Mesendoderm (in vitro differentiated cells): ENCODE results near the gene UMPS.
A peak's percentile ranks its signal among the peaks of the same experiment; 100 is the strongest.
"Not testable (repeated sequence)": the region's sequence is repeated elsewhere in the genome, so short reads cannot be mapped to it uniquely, and the experiment has no call there.

Experiments used
- DNase-seq: peaks from one replicate; pipeline ENCODE4 v3.0.0; 2013
- H2AK5ac ChIP-seq: 2 replicates; pipeline ENCODE4 v1.6.1; 2013; ENCODE audit warnings: low read length, inconsistent platforms
- H2BK120ac ChIP-seq: 2 replicates; pipeline ENCODE4 v1.6.1; 2013; ENCODE audit warnings: low read depth, mild to moderate bottlenecking, low read length, moderate library complexity, mixed read lengths
- H2BK15ac ChIP-seq: replicated peaks from 2 replicates; pipeline ENCODE4 v1.6.1; 2013; ENCODE audit warnings: low read depth, mild to moderate bottlenecking, moderate library complexity
- H2BK5ac ChIP-seq: 2 replicates; pipeline ENCODE4 v1.6.1; 2013; ENCODE audit warnings: low read length, inconsistent platforms
- H3K18ac ChIP-seq: 2 replicates; pipeline ENCODE4 v1.6.1; 2013; ENCODE audit warnings: mild to moderate bottlenecking, low read length, mixed read lengths
- H3K23ac ChIP-seq: one replicate; pipeline ENCODE4 v1.6.1; 2013; ENCODE audit warnings: low read length
- H3K27ac ChIP-seq: 2 replicates; pipeline ENCODE4 v1.5.1; 2013; ENCODE audit warnings: low read depth, mild to moderate bottlenecking, inconsistent platforms, low read length, moderate library complexity
- H3K27me3 ChIP-seq: 2 replicates; pipeline ENCODE4 v1.6.1; 2013; ENCODE audit warnings: low read length, control low read depth, mild to moderate bottlenecking, inconsistent platforms; ENCODE audit not compliant: insufficient read depth, poor library complexity
- H3K36me3 ChIP-seq: 2 replicates; pipeline ENCODE4 v1.6.1; 2013; ENCODE audit warnings: low read length, inconsistent platforms; ENCODE audit not compliant: control insufficient read depth, insufficient read depth
- H3K4ac ChIP-seq: one replicate; pipeline ENCODE4 v1.6.1; 2013; ENCODE audit warnings: low read depth, mild to moderate bottlenecking, low read length, moderate library complexity
- H3K4me1 ChIP-seq: 2 replicates; pipeline ENCODE4 v1.6.1; 2013; ENCODE audit warnings: low read depth, low read length, inconsistent platforms; ENCODE audit not compliant: control insufficient read depth
- H3K4me2 ChIP-seq: 2 replicates; pipeline ENCODE4 v1.6.1; 2013; ENCODE audit warnings: low read length
- H3K4me3 ChIP-seq: 2 replicates; pipeline ENCODE4 v1.5.1; 2013; ENCODE audit warnings: mild to moderate bottlenecking, low read length
- H3K56ac ChIP-seq: one replicate; pipeline ENCODE4 v1.6.1; 2013; ENCODE audit warnings: low read length
- H3K79me1 ChIP-seq: 2 replicates; pipeline ENCODE4 v1.6.1; 2013; ENCODE audit warnings: low read length, inconsistent platforms
- H3K79me2 ChIP-seq: 2 replicates; pipeline ENCODE4 v1.6.1; 2013; ENCODE audit warnings: mild to moderate bottlenecking, low read length; ENCODE audit not compliant: control insufficient read depth, insufficient read depth
- H3K9ac ChIP-seq: 2 replicates; pipeline ENCODE4 v1.6.1; 2013; ENCODE audit warnings: low read length, inconsistent platforms
- H4K5ac ChIP-seq: one replicate; pipeline ENCODE4 v1.6.1; 2013; ENCODE audit warnings: low read length
- H4K8ac ChIP-seq: one replicate; pipeline ENCODE4 v1.6.1; 2013; ENCODE audit warnings: low read depth, mild to moderate bottlenecking, control low read depth, low read length, moderate library complexity
- whole genome bisulfite sequencing: extraction: QIAGEN DNeasy Blood & Tissue Kit; methylation state at CpG from one replicate; pipeline ENCODE4 v1.1.7; 2013; ENCODE audit warnings: low lambda C conversion rate, missing lambda C conversion rate; ENCODE audit not compliant: insufficient coverage; ENCODE audit errors: extremely low coverage; 5-methylcytosine and 5-hydroxymethylcytosine counted together

The UMPS gene

DNA sequence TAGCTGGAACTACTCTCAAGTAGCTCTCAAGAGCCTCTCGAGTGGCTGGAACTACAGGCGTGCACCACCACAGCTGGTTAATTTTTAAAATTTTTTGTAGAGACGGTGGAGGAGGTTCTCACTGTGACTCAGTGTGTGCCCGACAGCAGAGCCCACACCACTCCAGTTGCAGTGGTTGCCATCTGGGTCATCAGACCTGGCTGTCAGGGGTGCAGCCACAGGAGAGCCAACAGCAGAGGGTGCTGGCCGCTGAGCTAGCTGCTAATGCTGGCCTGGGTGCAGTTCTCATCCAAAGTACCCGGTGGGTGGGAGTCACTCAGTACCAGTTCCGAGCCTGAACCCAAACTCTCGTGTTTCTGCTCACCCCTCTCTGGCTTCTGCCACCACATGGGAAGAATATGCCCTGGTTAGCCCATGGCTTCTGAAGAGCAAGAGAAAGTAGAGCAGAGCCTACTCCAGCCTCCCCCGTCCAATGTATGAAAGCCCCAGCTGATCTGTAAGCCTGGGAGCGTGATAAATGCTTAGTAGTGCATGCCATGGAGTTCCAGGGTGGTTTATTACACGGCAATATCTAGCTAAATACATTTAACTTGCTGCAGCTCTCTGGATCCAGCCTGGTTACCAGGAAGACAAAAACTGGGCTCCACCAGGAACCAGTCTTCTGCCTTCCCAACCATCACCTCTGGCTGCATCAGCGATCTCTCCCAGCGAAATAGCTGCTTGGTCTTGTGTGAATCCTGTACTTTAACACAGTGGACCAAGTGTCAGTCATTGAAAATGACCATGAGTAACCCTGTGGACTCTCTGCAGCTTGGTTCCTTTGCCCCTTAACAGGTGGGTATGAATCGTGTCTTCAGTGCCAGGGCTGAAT is 17.1 kb downstream of the UMPS start:
- Histone ChIP-seq H2BK120ac (no peak overlapping the region), H3K36me3 (peaks cover 13% of the 10 kb centered on the region)
- WGBS: no CpG with 5 or more reads among the region's 14 CpGs

DNA sequence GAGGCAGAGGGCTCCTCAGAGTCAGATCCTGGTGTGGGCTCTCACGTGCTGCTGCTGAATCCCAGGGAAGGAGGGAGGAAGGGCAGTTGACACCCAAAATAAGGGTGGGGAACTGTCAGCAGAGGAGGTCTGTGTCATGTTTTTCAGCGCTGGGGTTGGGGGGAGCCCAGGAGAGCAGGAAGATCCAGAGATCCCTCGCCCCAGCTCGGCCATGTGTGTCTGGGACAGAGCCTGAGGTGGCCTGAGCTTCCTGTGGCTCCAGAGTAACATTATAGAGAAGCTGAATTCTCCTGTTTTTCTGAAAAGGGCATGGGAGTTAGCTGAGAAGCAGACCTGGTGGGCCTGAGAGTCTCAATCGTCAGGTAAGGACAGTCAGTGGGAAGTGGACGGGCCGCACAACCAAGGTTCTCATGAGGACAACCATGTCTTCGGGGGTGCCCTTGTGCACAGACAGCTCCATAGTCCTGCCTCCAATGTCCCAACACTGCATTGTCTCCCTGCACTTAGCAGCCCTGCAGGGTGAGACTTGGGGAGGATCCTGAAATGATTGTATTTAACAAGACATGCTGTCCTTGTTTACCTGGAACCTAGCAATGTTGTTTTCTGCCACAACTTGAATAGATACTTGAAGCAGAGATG is 18.4 kb downstream of the UMPS start:
- Histone ChIP-seq H3K4ac (no peak overlapping the region), H3K4me3 (no peak overlapping the region), H3K27ac (peak overlapping the region; percentile 10)

More for the DNA sequence above, 17.1 kb downstream of the UMPS start:
- DNase-seq: no peak
- H3K4me2 ChIP-seq: no peak overlapping the region
- H3K4ac ChIP-seq: no peak overlapping the region
- no peaks in the 10 kb centered on the region for H3K27me3 ChIP-seq
- no peak overlapping the region for H4K5ac ChIP-seq
- H4K8ac ChIP-seq: no peak overlapping the region
- H3K23ac ChIP-seq: no peak overlapping the region
- H2AK5ac ChIP-seq: no peak overlapping the region
- H3K18ac ChIP-seq: no peak overlapping the region
- H3K27ac ChIP-seq: no peak overlapping the region
- no peaks in the 10 kb centered on the region for H3K79me1 ChIP-seq
- no peak overlapping the region for H2BK15ac ChIP-seq
- no peak overlapping the region for H3K9ac ChIP-seq
- H3K56ac ChIP-seq: no peak overlapping the region
- no peaks in the 10 kb centered on the region for H3K79me2 ChIP-seq
- H2BK5ac ChIP-seq: no peak overlapping the region
- H3K4me3 ChIP-seq: no peak overlapping the region
- peaks cover 4% of the 10 kb centered on the region for H3K4me1 ChIP-seq

DNA sequence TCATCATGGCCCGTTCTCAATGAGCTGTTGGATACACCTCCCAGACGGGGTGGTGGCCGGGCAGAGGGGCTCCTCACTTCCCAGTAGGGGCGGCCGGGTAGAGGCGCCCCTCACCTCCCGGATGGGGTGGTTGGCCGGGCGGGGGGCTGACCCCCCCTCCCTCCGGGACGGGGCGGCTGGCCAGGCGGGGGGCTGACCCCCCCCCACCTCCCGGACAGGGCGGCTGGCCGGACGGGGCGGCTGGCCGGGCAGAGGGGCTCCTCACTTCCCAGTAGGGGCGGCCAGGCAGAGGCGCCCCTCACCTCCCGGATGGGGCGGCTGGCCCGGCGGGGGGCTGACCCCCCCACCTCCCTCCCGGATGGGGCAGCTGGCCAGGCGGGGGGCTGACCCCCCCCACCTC is 19.6 kb downstream of the UMPS start:
- H3K18ac ChIP-seq, DNase-seq, H3K4me1 ChIP-seq, H2BK15ac ChIP-seq, H3K4me2 ChIP-seq, H3K79me2 ChIP-seq, H3K27me3 ChIP-seq, H3K79me1 ChIP-seq, H3K56ac ChIP-seq, H3K4me3 ChIP-seq, H2BK5ac ChIP-seq, H3K9ac ChIP-seq, H3K23ac ChIP-seq, H2AK5ac ChIP-seq, H3K27ac ChIP-seq, H4K5ac ChIP-seq, H2BK120ac ChIP-seq, H3K4ac ChIP-seq, H3K36me3 ChIP-seq, H4K8ac ChIP-seq: not testable (repeated sequence)
- no CpG with 5 or more reads among the region's 27 CpGs for WGBS

More for the DNA sequence above, 18.4 kb downstream of the UMPS start:
- Histone ChIP-seq H3K23ac (no peak overlapping the region), H3K56ac (no peak overlapping the region), H3K79me1 (no peaks in the 10 kb centered on the region), H4K8ac (no peak overlapping the region), H3K4me2 (no peak overlapping the region), H3K27me3 (no peaks in the 10 kb centered on the region), H2BK15ac (no peak overlapping the region), H3K36me3 (peaks cover 13% of the 10 kb centered on the region), H3K4me1 (peaks cover 4% of the 10 kb centered on the region), H4K5ac (no peak overlapping the region), H3K79me2 (no peaks in the 10 kb centered on the region), H3K18ac (no peak overlapping the region), H2BK5ac (no peak overlapping the region), H2BK120ac (no peak overlapping the region), H3K9ac (no peak overlapping the region), H2AK5ac (no peak overlapping the region)
- no peak for DNase-seq
- no CpG with 5 or more reads among the region's 8 CpGs for WGBS

DNA sequence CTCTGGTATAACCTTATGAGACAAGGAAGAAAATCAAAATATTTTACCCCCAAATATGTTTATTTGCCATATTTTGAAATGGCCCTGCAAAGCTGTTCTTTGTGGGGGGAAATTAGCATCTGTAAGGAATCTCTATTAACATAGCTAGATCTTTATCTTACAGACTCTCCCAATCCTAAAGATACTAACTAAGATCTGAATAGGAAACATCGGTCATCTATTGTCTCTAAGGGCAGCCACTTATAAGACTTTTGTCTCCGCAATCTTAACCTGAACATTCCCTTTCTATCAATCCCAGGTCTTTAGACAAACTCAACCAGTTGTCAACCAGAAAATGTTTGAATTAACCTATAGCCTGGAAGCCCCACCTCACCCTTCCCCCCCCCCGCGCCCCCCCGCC is 21.2 kb downstream of the UMPS start:
- no CpG with 5 or more reads among the region's 5 CpGs for WGBS
- no peak overlapping the region for H3K27ac ChIP-seq
- no peak overlapping the region for H2BK15ac ChIP-seq
- H3K27me3 ChIP-seq: no peaks in the 10 kb centered on the region
- DNase-seq: no peak
- no peak overlapping the region for H2BK5ac ChIP-seq
- peaks cover 4% of the 10 kb centered on the region for H3K4me1 ChIP-seq
- H3K79me1 ChIP-seq: no peaks in the 10 kb centered on the region
- no peak overlapping the region for H2AK5ac ChIP-seq
- no peaks in the 10 kb centered on the region for H3K79me2 ChIP-seq
- peaks cover 3% of the 10 kb centered on the region for H3K36me3 ChIP-seq
- H3K23ac ChIP-seq: no peak overlapping the region
- no peak overlapping the region for H2BK120ac ChIP-seq
- no peak overlapping the region for H3K4me2 ChIP-seq
- no peak overlapping the region for H3K18ac ChIP-seq
- no peak overlapping the region for H3K9ac ChIP-seq
- H4K5ac ChIP-seq: no peak overlapping the region
- H3K56ac ChIP-seq: no peak overlapping the region
- no peak overlapping the region for H3K4me3 ChIP-seq
- no peak overlapping the region for H4K8ac ChIP-seq
- no peak overlapping the region for H3K4ac ChIP-seq

DNA sequence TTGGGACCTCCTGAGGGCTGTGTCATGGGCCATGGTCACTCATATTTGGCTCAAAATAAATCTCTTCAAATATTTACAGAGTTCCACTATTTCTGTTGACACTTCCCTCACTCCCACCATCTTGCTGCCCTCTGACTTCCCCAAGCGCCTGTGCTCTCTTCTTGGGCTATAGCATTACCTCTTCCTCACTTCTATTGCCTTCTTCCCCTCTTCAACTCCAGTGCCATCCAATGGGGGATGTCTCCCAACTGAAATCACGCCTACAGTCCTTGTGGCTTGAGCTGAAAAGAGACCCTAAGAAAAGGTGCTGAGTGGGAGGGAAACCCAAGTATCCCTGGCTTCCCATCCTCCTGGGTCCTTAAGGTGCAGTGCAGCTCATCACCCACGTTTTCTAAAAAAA is 21.8 kb downstream of the UMPS start:
- H3K4me3 ChIP-seq: no peak overlapping the region
- no peak for DNase-seq
- no CpG with 5 or more reads among the region's 3 CpGs for WGBS

More for the DNA sequence above, 21.8 kb downstream of the UMPS start:
- peak overlapping the region; percentile 67 for H3K56ac ChIP-seq
- H3K4ac ChIP-seq: peak overlapping the region; percentile 85
- H3K79me2 ChIP-seq: no peaks in the 10 kb centered on the region
- no peak overlapping the region for H2BK5ac ChIP-seq
- H3K36me3 ChIP-seq: no peaks in the 10 kb centered on the region
- H3K27me3 ChIP-seq: no peaks in the 10 kb centered on the region
- H4K8ac ChIP-seq: no peak overlapping the region
- H3K27ac ChIP-seq: peak overlapping the region; percentile 22
- peak overlapping the region; percentile 78 for H3K18ac ChIP-seq
- peaks cover 4% of the 10 kb centered on the region for H3K4me1 ChIP-seq
- no peak overlapping the region for H2AK5ac ChIP-seq
- no peak overlapping the region for H3K4me2 ChIP-seq
- peak overlapping the region; percentile 86 for H2BK120ac ChIP-seq
- no peak overlapping the region for H4K5ac ChIP-seq
- H3K79me1 ChIP-seq: no peaks in the 10 kb centered on the region
- H3K9ac ChIP-seq: no peak overlapping the region
- no peak overlapping the region for H3K23ac ChIP-seq
- H2BK15ac ChIP-seq: no peak overlapping the region
